WTC11 (cell line): ENCODE measurements around the gene CTNNBIP1. TPM values are rescaled to one million over a fixed set of nuclear protein-coding genes. Genes with fewer than 3 reads are reported as not detected.

Source experiments
- ATAC-seq: fragments of 200-7000 bp; cut with Tn5 transposase; 2 replicates; pipeline ENCODE4 v1.10.0; 2021; ENCODE audit warnings: mild to moderate bottlenecking, moderate library complexity
- CTCF ChIA-PET: fragments of 300-600 bp; sonication (Branson Sonifier 250); formaldehyde crosslinking; loops from one replicate; lab custom pipeline; 2021; ENCODE audit warnings: antibody characterized with exemption; lab: Charles Lee
- POLR2A ChIA-PET: fragments of 350-600 bp; sonication (Branson Sonifier 250); formaldehyde crosslinking; loops from one replicate; lab custom pipeline; 2021; ENCODE audit warnings: antibody characterized with exemption; lab: Charles Lee
- DNase-seq: peaks from one replicate; pipeline ENCODE4 v3.0.0; 2021; ENCODE audit warnings: low spot score
- H3K27ac Mint-ChIP-seq: 2 replicates; pipeline ENCODE4 v1.8.0; 2021; ENCODE audit warnings: mixed read lengths
- H3K27me3 Mint-ChIP-seq: 2 replicates; pipeline ENCODE4 v1.8.0; 2021; ENCODE audit warnings: low read depth, mild to moderate bottlenecking, moderate library complexity, mixed read lengths
- H3K36me3 Mint-ChIP-seq: 2 replicates; pipeline ENCODE4 v1.8.0; 2021; ENCODE audit warnings: mixed read lengths
- H3K4me1 Mint-ChIP-seq: 2 replicates; pipeline ENCODE4 v1.8.0; 2022; ENCODE audit warnings: mixed read lengths
- H3K4me3 Mint-ChIP-seq: 2 replicates; pipeline ENCODE4 v1.8.0; 2021; ENCODE audit warnings: mild to moderate bottlenecking, moderate library complexity, mixed read lengths
- H3K9me3 Mint-ChIP-seq: 2 replicates; pipeline ENCODE4 v1.8.0; 2021; ENCODE audit warnings: mixed read lengths
- ATF3 ChIP-seq: sonication (generic); formaldehyde crosslinking; conservative IDR thresholded peaks from 2 replicates; pipeline ENCODE4 v1.8.1; 2022; ENCODE audit warnings: mild to moderate bottlenecking, missing genetic modification reagents
- GABPB1 ChIP-seq: sonication (generic); formaldehyde crosslinking; IDR thresholded peaks from 2 replicates; pipeline ENCODE4 v1.8.1; 2023; ENCODE audit warnings: mild to moderate bottlenecking, missing genetic modification reagents
- IRF2 ChIP-seq: sonication (generic); formaldehyde crosslinking; IDR thresholded peaks from 2 replicates; pipeline ENCODE4 v1.8.0; 2022; ENCODE audit warnings: low read depth, missing genetic modification reagents, borderline replicate concordance
- JAZF1 ChIP-seq: fragments of 250-450 bp; sonication (Bioruptor Pico); IDR thresholded peaks from 2 replicates; pipeline ENCODE4 v1.9.0; 2021; ENCODE audit warnings: moderate library complexity, mild to moderate bottlenecking, inconsistent platforms
- KAT7 ChIP-seq: sonication (generic); formaldehyde crosslinking; IDR thresholded peaks from 2 replicates; pipeline ENCODE4 v1.8.1; 2023; ENCODE audit warnings: missing genetic modification reagents, mild to moderate bottlenecking, borderline replicate concordance
- MXD4 ChIP-seq: fragments of 250-450 bp; sonication (Bioruptor Pico); IDR thresholded peaks from 2 replicates; pipeline ENCODE4 v1.8.0; 2021; ENCODE audit warnings: mild to moderate bottlenecking, moderate library complexity, borderline replicate concordance
- MYBL2 ChIP-seq: sonication (generic); formaldehyde crosslinking; IDR thresholded peaks from 2 replicates; pipeline ENCODE4 v1.8.1; 2023; ENCODE audit warnings: mild to moderate bottlenecking, moderate library complexity, missing genetic modification reagents
- NFE2L1 ChIP-seq: sonication (generic); formaldehyde crosslinking; IDR thresholded peaks from 2 replicates; pipeline ENCODE4 v1.8.1; 2023; ENCODE audit warnings: missing genetic modification reagents
- NFYB ChIP-seq: sonication (generic); formaldehyde crosslinking; conservative IDR thresholded peaks from 2 replicates; pipeline ENCODE4 v1.8.0; 2022; ENCODE audit warnings: low read depth, missing genetic modification reagents
- SMAD3 ChIP-seq: sonication (generic); formaldehyde crosslinking; IDR thresholded peaks from 2 replicates; pipeline ENCODE4 v1.8.0; 2022; ENCODE audit warnings: missing genetic modification reagents, mild to moderate bottlenecking, borderline replicate concordance
- TEAD1 ChIP-seq: sonication (generic); formaldehyde crosslinking; IDR thresholded peaks from 2 replicates; pipeline ENCODE4 v1.8.0; 2022; ENCODE audit warnings: mild to moderate bottlenecking, missing genetic modification reagents
- TEAD4 ChIP-seq: sonication (generic); formaldehyde crosslinking; IDR thresholded peaks from 2 replicates; pipeline ENCODE4 v1.8.0; 2022; ENCODE audit warnings: mild to moderate bottlenecking, missing genetic modification reagents
- ZNF121 ChIP-seq: sonication (generic); formaldehyde crosslinking; IDR thresholded peaks from 2 replicates; pipeline ENCODE4 v1.8.0; 2023; ENCODE audit warnings: missing genetic modification reagents
- ZNF317 ChIP-seq: sonication (generic); formaldehyde crosslinking; IDR thresholded peaks from 2 replicates; pipeline ENCODE4 v1.8.1; 2023; ENCODE audit warnings: low read depth, mild to moderate bottlenecking, moderate library complexity, missing genetic modification reagents, borderline replicate concordance
- total RNA-seq: library from RNA; stranded (reverse); gene quantifications from 3 replicates; pipeline ENCODE4 v1.2.3, GENCODE V29; 2021
- TF ChIP-seq, protein P1 (sequence below): fragments of 250-450 bp; sonication (Bioruptor Pico); IDR thresholded peaks from 2 replicates; pipeline ENCODE4 v1.9.0; 2021; ENCODE audit warnings: mild to moderate bottlenecking
- TF ChIP-seq, protein P2 (sequence below): sonication (generic); formaldehyde crosslinking; IDR thresholded peaks from 2 replicates; pipeline ENCODE4 v1.8.1; 2022; ENCODE audit warnings: missing genetic modification reagents, borderline replicate concordance
- TF ChIP-seq, protein P3 (sequence below): sonication (generic); formaldehyde crosslinking; IDR thresholded peaks from 2 replicates; pipeline ENCODE4 v1.8.1; 2022; ENCODE audit warnings: low read depth, mild to moderate bottlenecking, moderate library complexity, missing genetic modification reagents, borderline replicate concordance
- TF ChIP-seq, protein P4 (sequence below): sonication (generic); formaldehyde crosslinking; IDR thresholded peaks from 2 replicates; pipeline ENCODE4 v1.8.0; 2022; ENCODE audit warnings: mild to moderate bottlenecking, missing genetic modification reagents
- TF ChIP-seq, protein P5 (sequence below): sonication (generic); formaldehyde crosslinking; IDR thresholded peaks from 2 replicates; pipeline ENCODE4 v1.8.1; 2023; ENCODE audit warnings: mild to moderate bottlenecking, missing genetic modification reagents, borderline replicate concordance
- TF ChIP-seq, protein P6 (sequence below): fragments of 250-450 bp; sonication (Bioruptor Pico); IDR thresholded peaks from 2 replicates; pipeline ENCODE4 v1.9.0; 2021; ENCODE audit warnings: mild to moderate bottlenecking

The CTNNBIP1 gene
- total RNA-seq, 1 experiment from 2014 or later: 58.2 TPM

GRCh38 chr1:9849691-9850441 lies 60.2 kb downstream of the CTNNBIP1 start:
- DNase-seq: no peak
- no peaks in the 10 kb centered on the region for H3K27me3 Mint-ChIP-seq
- peaks cover 38% of the 10 kb centered on the region for H3K4me1 Mint-ChIP-seq
- POLR2A ChIA-PET: interaction anchor here (1.8 kb wide), 1 partner anchor 9 kb away, joined by 4 read pairs; no protein-coding TSS in a partner anchor
- TF ChIP-seq SMAD3 (CRISPR knock-in tag) (no peak), ZNF121 (no peak), NFE2L1 (CRISPR knock-in tag) (no peak), ZNF317 (no peak), TEAD4 (no peak), TEAD1 (CRISPR knock-in tag) (no peak), MXD4 (no peak), JAZF1 (CRISPR knock-in tag) (no peak)
- TF ChIP-seq, protein P1, sequence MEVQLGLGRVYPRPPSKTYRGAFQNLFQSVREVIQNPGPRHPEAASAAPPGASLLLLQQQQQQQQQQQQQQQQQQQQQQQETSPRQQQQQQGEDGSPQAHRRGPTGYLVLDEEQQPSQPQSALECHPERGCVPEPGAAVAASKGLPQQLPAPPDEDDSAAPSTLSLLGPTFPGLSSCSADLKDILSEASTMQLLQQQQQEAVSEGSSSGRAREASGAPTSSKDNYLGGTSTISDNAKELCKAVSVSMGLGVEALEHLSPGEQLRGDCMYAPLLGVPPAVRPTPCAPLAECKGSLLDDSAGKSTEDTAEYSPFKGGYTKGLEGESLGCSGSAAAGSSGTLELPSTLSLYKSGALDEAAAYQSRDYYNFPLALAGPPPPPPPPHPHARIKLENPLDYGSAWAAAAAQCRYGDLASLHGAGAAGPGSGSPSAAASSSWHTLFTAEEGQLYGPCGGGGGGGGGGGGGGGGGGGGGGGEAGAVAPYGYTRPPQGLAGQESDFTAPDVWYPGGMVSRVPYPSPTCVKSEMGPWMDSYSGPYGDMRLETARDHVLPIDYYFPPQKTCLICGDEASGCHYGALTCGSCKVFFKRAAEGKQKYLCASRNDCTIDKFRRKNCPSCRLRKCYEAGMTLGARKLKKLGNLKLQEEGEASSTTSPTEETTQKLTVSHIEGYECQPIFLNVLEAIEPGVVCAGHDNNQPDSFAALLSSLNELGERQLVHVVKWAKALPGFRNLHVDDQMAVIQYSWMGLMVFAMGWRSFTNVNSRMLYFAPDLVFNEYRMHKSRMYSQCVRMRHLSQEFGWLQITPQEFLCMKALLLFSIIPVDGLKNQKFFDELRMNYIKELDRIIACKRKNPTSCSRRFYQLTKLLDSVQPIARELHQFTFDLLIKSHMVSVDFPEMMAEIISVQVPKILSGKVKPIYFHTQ (CRISPR knock-in tag): no peak
- TF ChIP-seq, protein P2, sequence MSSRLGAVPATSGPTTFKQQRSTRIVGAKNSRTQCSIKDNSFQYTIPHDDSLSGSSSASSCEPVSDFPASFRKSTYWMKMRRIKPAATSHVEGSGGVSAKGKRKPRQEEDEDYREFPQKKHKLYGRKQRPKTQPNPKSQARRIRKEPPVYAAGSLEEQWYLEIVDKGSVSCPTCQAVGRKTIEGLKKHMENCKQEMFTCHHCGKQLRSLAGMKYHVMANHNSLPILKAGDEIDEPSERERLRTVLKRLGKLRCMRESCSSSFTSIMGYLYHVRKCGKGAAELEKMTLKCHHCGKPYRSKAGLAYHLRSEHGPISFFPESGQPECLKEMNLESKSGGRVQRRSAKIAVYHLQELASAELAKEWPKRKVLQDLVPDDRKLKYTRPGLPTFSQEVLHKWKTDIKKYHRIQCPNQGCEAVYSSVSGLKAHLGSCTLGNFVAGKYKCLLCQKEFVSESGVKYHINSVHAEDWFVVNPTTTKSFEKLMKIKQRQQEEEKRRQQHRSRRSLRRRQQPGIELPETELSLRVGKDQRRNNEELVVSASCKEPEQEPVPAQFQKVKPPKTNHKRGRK (CRISPR knock-in tag): no peak
- TF ChIP-seq, protein P3, sequence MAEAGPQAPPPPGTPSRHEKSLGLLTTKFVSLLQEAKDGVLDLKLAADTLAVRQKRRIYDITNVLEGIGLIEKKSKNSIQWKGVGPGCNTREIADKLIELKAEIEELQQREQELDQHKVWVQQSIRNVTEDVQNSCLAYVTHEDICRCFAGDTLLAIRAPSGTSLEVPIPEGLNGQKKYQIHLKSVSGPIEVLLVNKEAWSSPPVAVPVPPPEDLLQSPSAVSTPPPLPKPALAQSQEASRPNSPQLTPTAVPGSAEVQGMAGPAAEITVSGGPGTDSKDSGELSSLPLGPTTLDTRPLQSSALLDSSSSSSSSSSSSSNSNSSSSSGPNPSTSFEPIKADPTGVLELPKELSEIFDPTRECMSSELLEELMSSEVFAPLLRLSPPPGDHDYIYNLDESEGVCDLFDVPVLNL (CRISPR knock-in tag): no peak
- TF ChIP-seq, all 79 proteins: peak for 0
- Mint-ChIP-seq H3K27ac (no peak overlapping the region), H3K9me3 (peaks cover 8% of the 10 kb centered on the region), H3K4me3 (peak overlapping the region; percentile 68), H3K36me3 (peaks cover 9% of the 10 kb centered on the region)
- ATAC-seq: peak; percentile 57
- CTCF ChIA-PET: interaction anchor here (0.5 to 2.8 kb wide), 14 partner anchors 10 to 234 kb away, joined by 3 to 16 read pairs (median 5); no protein-coding TSS in a partner anchor

DNA sequence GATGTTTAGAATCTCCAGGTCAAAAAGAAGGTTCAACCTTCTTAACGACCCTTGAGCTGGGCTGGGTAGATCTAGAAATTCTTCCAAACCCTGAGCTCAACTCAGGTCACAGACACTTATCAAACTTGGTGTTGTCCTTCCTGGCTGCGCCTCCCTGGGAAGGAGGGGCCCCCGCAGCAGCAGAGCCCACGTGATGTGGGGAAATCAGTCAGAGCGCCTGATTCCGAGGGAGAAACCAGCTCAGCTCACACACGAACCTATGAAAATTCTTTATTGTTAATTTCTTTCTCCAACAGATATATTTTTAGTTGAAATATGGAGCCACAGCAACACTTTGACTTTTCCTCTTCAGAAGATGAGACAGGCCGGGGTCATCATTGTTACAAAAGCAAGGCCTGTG lies 62.0 kb downstream of the CTNNBIP1 start:
- Mint-ChIP-seq H3K9me3 (no peaks in the 10 kb centered on the region), H3K36me3 (no peaks in the 10 kb centered on the region), H3K4me3 (no peak overlapping the region), H3K27me3 (no peaks in the 10 kb centered on the region), H3K4me1 (peaks cover 35% of the 10 kb centered on the region), H3K27ac (peak overlapping the region; percentile 11)
- CTCF ChIA-PET: interaction anchor here (0.8 to 1.5 kb wide), 5 partner anchors 13 to 126 kb away, joined by 3 to 9 read pairs (median 3); no protein-coding TSS in a partner anchor
- POLR2A ChIA-PET: interaction anchor here (0.6 to 0.7 kb wide), 3 partner anchors 16 to 1558 kb away, joined by 3 to 4 read pairs (median 3); no protein-coding TSS in a partner anchor
- ATAC-seq (no peak), DNase-seq (no peak)
- no peak for TF ChIP-seq MYBL2 (CRISPR knock-in tag)
- no peak for TF ChIP-seq GABPB1 (CRISPR knock-in tag)
- TF ChIP-seq KAT7 (CRISPR knock-in tag): no peak
- TF ChIP-seq, protein P4, sequence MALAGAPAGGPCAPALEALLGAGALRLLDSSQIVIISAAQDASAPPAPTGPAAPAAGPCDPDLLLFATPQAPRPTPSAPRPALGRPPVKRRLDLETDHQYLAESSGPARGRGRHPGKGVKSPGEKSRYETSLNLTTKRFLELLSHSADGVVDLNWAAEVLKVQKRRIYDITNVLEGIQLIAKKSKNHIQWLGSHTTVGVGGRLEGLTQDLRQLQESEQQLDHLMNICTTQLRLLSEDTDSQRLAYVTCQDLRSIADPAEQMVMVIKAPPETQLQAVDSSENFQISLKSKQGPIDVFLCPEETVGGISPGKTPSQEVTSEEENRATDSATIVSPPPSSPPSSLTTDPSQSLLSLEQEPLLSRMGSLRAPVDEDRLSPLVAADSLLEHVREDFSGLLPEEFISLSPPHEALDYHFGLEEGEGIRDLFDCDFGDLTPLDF (CRISPR knock-in tag): no peak
- TF ChIP-seq, protein P5, sequence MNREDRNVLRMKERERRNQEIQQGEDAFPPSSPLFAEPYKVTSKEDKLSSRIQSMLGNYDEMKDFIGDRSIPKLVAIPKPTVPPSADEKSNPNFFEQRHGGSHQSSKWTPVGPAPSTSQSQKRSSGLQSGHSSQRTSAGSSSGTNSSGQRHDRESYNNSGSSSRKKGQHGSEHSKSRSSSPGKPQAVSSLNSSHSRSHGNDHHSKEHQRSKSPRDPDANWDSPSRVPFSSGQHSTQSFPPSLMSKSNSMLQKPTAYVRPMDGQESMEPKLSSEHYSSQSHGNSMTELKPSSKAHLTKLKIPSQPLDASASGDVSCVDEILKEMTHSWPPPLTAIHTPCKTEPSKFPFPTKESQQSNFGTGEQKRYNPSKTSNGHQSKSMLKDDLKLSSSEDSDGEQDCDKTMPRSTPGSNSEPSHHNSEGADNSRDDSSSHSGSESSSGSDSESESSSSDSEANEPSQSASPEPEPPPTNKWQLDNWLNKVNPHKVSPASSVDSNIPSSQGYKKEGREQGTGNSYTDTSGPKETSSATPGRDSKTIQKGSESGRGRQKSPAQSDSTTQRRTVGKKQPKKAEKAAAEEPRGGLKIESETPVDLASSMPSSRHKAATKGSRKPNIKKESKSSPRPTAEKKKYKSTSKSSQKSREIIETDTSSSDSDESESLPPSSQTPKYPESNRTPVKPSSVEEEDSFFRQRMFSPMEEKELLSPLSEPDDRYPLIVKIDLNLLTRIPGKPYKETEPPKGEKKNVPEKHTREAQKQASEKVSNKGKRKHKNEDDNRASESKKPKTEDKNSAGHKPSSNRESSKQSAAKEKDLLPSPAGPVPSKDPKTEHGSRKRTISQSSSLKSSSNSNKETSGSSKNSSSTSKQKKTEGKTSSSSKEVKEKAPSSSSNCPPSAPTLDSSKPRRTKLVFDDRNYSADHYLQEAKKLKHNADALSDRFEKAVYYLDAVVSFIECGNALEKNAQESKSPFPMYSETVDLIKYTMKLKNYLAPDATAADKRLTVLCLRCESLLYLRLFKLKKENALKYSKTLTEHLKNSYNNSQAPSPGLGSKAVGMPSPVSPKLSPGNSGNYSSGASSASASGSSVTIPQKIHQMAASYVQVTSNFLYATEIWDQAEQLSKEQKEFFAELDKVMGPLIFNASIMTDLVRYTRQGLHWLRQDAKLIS (CRISPR knock-in tag): no peak
- no peak for TF ChIP-seq TEAD1 (CRISPR knock-in tag)
- no peak for TF ChIP-seq TEAD4
- TF ChIP-seq NFYB (CRISPR knock-in tag): no peak
- TF ChIP-seq IRF2 (CRISPR knock-in tag): no peak
- no peak for TF ChIP-seq ATF3 (CRISPR knock-in tag)
- TF ChIP-seq, protein P2 (CRISPR knock-in tag): no peak
- TF ChIP-seq, protein P6, sequence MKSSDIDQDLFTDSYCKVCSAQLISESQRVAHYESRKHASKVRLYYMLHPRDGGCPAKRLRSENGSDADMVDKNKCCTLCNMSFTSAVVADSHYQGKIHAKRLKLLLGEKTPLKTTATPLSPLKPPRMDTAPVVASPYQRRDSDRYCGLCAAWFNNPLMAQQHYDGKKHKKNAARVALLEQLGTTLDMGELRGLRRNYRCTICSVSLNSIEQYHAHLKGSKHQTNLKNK (CRISPR knock-in tag): no peak
- TF ChIP-seq MXD4: no peak
